GM18861 (cell line): ENCODE data around the gene STAT3.

Experiments
- ATAC-seq: cut with Tn5 transposase; IDR thresholded peaks from one replicate; pipeline ENCODE4 v1.9.1; 2021; ENCODE audit not compliant: unreplicated experiment

STAT3 gene

DNA sequence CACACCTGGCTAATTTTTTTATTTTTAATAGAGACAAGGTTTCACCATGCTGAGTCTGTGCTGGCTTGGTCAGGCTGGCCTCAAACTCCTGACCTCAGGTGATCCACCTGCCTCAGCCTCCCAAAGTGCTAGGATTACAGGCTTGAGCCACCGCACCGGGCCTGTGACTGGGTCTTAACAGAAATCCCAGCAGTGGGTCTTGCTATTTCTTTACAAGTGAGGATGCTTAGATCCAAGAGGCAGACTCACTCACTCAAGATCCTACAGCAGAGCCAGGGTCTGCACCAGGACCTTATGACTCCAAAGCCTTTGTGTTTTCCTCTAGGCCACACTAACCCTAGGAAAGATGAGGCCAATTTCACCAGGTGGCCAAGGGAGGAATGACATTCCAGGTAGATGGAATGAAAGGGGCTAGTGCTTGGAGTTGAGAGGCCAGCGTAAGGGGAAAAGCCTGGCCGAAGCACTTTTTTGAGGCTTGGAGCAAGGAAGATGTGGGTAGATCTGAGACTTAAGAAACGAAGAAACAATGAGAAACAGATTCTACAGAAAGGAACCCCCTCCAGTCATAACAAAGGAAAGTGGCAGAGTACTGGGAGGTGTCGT, 105.7 kb downstream of the STAT3 start:
- ATAC-seq: no peak

DNA sequence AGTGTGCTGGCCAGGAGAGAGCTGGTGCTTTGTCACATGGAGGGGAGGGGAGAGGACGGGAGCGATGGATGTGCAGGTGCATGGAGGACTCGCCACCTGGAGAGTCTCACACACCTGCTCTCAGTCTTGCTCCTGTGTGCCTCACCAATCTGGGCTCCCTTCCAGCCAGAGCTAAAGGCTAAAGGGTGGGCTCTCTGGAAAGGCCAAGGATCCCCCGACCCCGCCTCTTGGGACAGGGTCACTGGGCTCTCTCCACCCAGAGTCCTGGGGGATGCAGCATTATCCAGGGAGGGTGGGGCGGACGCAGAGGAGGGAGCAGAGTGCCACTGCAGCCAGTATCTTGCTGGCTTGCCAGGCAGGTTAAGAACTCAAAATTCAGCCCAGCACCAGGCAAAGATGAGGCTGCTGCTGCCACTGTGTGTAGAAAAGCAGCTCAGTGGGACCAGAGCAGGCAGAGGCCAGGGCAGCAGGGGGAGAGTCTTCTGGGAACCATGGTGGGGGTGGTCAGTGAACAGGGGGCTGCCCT, 106.6 kb downstream of the STAT3 start:
- no peak for ATAC-seq

DNA sequence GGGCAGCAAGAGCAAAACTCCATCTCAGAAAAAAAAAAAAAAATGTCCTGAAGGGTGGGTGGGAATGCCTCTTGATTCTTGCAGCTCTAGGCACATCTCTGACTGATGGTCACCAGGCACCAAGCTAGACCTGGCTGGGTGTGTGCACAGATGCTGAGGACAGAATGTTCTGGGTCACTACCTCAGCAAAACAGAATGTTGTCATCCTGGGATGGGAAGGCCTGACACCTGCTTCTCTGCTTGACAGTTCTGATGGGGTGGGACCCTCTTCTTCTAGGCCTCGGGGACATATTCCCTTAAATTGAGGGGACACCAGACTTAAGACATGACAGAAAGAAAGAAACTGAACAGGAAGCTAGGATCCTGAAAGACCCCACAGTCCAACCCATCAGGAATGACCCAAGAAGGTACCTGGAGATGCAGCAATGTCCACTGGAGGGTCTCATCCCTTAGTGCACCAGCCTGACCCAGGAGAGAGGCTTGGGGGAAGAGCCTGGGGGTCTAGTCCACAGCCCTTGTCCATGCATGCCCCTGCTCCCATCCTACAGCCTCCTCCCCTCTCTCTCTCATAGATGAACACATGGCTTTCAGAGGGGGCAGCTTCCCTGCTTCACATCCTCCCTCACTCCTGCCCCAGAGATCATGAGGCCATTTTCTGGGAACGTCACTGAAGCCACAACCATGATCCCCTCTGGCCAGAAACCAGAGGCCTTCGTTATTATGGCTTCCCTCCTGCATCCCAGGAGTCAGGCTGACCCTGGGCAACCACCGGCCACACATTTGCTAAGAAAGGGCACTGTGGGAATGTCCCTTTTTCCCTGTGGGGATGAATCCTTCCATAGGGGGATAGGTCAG, 108.2 kb downstream of the STAT3 start:
- no peak for ATAC-seq

GRCh38 chr17:42277342-42277712, 110.9 kb downstream of the STAT3 start:
- ATAC-seq: no peak

GRCh38 chr17:42276609-42277341, 111.5 kb downstream of the STAT3 start:
- no peak for ATAC-seq

DNA sequence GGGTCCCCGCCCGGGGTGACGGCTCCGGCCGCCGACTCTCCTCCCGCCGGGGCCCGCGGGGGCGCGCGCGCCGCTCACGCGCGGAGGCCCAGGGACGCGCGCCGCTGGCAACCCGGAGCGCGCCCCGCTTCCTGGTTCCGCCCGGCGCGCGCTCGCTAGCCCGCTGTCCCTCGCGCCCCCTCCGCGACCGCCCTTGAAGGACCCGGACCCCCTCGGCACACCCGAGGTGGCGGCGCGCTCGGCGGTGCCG, 112.0 kb downstream of the STAT3 start, which contains the start of gene STAT5B:
TSS of gene STAT5B (minus strand) at position 33 of the 250 bp plus-strand sequence. CDS start 44,264 bp downstream, outside the sequence.
- peak; percentile 48 for ATAC-seq

GRCh38 chr17:42275527-42276358, 112.5 kb downstream of the STAT3 start:
- ATAC-seq: peak; percentile 23

- no peak for ATAC-seq
Measured at GRCh38 chr17:42274812-42275526, 113.3 kb downstream of the STAT3 start.

DNA sequence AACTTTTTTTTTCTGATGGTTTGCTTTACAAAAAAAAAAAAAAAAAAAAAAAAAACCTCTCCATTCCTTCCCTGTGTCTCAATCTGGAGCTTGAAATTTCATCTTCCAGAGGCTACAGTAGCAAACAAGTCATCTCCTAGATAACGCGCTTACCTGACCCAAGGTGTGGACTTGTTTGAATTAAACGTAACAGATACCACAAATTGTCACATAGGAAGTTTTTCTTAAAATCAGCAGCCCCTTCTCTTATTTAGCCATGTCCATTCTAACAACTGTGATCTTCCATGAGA, 114.0 kb downstream of the STAT3 start:
- no peak for ATAC-seq

- ATAC-seq: no peak
Measured at GRCh38 chr17:42273474-42274252, 114.6 kb downstream of the STAT3 start.

DNA sequence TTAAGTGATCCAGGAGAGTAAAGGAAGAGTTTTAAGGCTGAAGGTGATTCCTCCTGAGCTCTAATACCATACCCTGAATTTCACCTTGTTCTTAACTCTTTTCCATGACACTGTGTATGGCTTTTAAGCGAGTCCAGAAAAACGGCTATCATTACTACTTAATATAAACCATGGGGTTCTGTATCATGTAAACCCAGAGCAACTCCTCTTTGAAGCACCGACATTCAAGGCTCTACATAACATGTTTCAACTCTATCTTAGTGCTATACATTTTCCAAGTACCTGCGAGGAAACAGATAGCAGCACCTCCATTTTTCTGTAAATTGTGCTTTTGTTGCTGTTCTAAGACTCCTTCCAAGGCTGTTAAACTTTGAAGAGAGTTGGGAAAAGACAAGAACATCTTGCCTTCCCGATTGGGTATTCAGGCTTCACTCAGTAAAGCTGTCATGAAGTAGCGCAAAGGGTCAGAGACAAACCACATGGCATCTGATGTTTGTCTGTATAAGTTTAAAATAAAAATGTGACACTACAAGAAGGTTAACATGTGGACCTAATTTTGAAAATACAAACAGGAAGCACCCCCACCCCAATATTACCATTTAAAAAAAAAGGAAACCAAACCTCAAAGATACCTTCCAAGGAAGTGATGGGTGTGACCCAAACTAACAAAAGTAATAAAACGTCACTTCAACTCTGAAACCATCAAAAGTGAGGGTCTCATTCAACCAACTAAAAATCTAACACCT, 115.9 kb downstream of the STAT3 start:
- ATAC-seq: no peak

- ATAC-seq: no peak
Measured at GRCh38 chr17:42271779-42272035, 116.5 kb downstream of the STAT3 start.

DNA sequence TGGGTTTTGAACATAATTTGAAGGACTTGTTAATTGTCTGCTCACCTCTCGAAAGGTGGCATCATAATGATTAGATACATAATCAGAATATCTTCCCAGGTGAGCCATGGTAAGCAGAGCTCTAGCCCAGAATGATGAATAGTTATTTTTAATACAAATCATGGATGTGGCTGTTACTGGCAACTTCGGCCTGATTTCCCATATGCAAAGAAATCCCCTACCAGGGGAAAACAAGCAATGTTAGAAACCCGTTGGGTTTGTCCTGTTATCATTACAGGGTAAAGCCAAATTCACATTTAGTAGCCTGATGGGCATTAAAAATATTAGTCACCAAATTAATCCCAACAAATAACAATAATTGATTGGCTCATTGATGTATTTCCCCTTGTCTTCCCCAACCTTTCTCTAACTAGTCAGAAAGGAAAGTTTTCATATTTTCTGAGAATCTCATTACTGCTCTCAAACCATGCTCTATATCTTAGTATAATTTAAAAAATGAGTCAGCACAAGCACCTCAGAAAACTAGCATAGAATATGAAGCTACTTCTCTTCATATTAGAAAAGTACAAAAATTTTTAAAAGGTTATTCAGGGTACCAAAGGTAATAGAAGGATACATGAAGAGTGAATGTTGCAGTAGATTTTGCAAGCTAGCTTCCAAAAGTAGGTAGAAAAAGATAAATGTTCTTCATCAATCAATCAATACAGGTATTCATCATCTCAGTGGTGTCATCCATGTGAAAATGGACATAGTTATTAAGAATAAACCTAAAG, 117.0 kb downstream of the STAT3 start:
- ATAC-seq: no peak

DNA sequence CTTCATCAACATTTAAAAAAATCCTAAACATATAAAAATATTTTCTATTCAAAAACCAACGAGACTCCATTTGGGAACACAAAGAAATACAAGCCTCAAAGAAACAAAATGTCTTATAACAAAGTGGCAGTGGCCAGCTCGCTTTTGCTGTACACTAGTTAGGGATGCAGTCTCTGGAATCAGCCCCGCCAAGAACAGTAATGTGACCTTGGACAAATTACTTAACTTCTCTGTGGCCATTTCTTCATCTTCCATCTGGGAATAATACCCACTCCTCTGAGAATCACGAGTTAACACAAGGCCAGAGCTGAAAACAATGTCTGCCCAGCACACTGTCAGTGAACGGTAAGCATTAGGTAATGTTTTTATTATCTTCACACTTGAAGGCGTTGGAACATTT, 117.6 kb downstream of the STAT3 start:
- no peak for ATAC-seq

DNA sequence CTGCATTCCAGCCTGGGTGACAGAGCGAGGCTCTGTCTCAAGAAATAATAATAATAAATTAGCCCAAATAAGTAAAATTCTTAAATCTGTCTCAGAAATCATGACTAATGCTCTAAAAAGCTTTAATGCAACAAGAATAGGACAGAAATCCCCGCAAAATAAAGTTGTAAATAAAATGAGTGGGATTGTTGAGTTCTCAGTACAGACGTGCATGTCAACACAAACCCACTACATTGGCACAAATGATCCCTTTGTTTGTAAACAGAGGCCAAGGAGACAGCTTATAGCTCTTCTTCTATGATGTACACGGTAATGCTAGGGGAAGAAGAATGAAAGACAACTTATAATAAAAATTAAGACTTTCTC, 118.1 kb downstream of the STAT3 start:
- ATAC-seq: no peak

DNA sequence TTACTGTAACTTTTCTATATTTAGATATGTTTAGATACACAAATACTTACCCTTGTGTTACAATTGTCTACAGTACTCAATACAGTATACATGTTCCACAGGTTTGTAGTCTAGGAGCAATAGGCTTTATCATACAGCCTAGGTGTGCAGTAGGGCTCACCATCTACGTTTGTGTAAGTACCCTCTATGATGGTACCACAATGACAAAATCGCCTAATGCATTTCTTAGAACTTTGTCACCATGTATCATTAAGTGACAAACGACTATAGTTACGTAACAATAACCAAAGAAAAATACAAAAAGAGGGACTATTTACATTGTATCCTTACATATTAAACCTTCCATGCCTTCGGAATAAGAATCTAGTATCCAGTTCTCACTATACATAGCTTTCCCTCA, 120.0 kb downstream of the STAT3 start:
- ATAC-seq: no peak

- ATAC-seq: no peak
Measured at GRCh38 chr17:42266918-42267766, 121.1 kb downstream of the STAT3 start.

- ATAC-seq: no peak
Measured at GRCh38 chr17:42266462-42266861, 121.8 kb downstream of the STAT3 start.
